Progenitor cell of endocrine pancreas (in vitro differentiated cells): ENCODE data around the gene SEMA3A. TPM values are rescaled to one million over a fixed set of nuclear protein-coding genes. Genes with fewer than 3 reads are reported as not detected.

ENCODE experiments used
- DNase-seq: peaks from one replicate; pipeline ENCODE4 v3.0.0; 2021; ENCODE audit warnings: low spot score; ENCODE audit not compliant: unreplicated experiment
- H3K27ac Mint-ChIP-seq: 2 replicates; pipeline ENCODE4 v1.8.0; 2021; ENCODE audit warnings: mild to moderate bottlenecking, moderate library complexity, mixed read lengths
- H3K27me3 Mint-ChIP-seq: 2 replicates; pipeline ENCODE4 v1.8.0; 2021; ENCODE audit warnings: mixed read lengths
- H3K36me3 Mint-ChIP-seq: 2 replicates; pipeline ENCODE4 v1.8.0; 2022; ENCODE audit warnings: mixed read lengths; ENCODE audit not compliant: insufficient read depth
- H3K4me1 Mint-ChIP-seq: 2 replicates; pipeline ENCODE4 v1.8.0; 2021; ENCODE audit warnings: low read depth, mixed read lengths
- H3K4me3 Mint-ChIP-seq: 2 replicates; pipeline ENCODE4 v1.8.0; 2021; ENCODE audit warnings: low read depth, mild to moderate bottlenecking, moderate library complexity, mixed read lengths
- H3K9me3 Mint-ChIP-seq: 2 replicates; pipeline ENCODE4 v1.8.0; 2021; ENCODE audit warnings: low read depth, mixed read lengths
- CTCF ChIP-seq: fragments of 200-600 bp; sonication (generic); IDR thresholded peaks from one replicate; pipeline ENCODE4 v1.5.0; 2021; ENCODE audit warnings: antibody characterized with exemption, mild to moderate bottlenecking; ENCODE audit not compliant: unreplicated experiment
- total RNA-seq: library from RNA; stranded (reverse); gene quantifications from 2 replicates; pipeline ENCODE4 v1.2.1, GENCODE V29; 2021

The SEMA3A gene
- total RNA-seq, 1 donor from 2014 or later: 12.4 TPM

DNA sequence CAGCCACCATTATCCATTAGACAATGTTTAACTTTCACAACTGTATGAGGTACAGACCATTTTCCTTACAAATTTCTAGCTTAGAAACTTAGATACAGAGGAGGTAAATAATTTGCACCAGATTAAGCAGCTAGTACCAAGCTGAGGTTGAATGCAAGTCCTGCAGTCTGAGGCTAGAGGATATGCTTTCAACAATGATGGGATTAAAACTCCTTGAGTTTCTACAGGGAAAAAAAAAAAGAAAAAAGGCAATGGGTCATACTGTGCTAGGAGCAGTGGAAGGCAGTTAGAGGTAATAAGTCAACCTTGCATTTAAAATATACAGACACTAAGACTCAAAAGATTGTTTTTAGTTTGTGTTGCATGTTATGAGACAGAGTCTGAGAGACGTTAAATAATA lies 86.5 kb downstream of the SEMA3A start:
- no peaks in the 10 kb centered on the region for H3K27me3 Mint-ChIP-seq
- no peaks in the 10 kb centered on the region for H3K36me3 Mint-ChIP-seq
- no peak overlapping the region for H3K27ac Mint-ChIP-seq
- H3K4me3 Mint-ChIP-seq: no peak overlapping the region
- no peaks in the 10 kb centered on the region for H3K9me3 Mint-ChIP-seq
- DNase-seq: no peak
- TF ChIP-seq CTCF: no peak
- H3K4me1 Mint-ChIP-seq: no peaks in the 10 kb centered on the region

DNA sequence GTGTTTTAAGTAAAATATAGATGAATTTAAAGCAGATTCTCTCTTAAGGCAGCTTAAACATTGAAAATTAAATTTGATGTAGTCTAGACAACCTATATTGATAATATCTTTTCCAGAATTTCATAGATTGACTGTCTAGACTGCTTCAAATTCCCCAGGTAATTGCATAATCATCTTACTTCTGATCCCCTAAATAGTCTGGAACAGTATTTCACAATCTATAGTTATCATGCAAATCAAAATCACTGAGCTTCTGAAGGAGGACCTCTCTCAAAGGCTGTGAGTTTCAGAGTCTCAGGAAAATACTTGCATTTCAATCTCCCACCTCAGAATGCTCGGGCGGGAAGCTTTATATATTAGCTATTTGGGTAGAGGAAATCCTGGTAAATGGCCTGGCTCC lies 87.3 kb downstream of the SEMA3A start:
- no peak for DNase-seq
- Mint-ChIP-seq H3K9me3 (no peaks in the 10 kb centered on the region), H3K4me3 (no peak overlapping the region), H3K36me3 (no peaks in the 10 kb centered on the region), H3K27me3 (no peaks in the 10 kb centered on the region), H3K27ac (no peak overlapping the region), H3K4me1 (no peaks in the 10 kb centered on the region)
- TF ChIP-seq CTCF: no peak

GRCh38 chr7:84106291-84106690 lies 88.3 kb downstream of the SEMA3A start:
- Mint-ChIP-seq H3K27me3 (no peaks in the 10 kb centered on the region), H3K4me1 (no peaks in the 10 kb centered on the region), H3K27ac (no peak overlapping the region)

GRCh38 chr7:84105586-84105985 lies 89.0 kb downstream of the SEMA3A start:
- no peaks in the 10 kb centered on the region for H3K27me3 Mint-ChIP-seq
- H3K36me3 Mint-ChIP-seq: no peaks in the 10 kb centered on the region
- no peak for DNase-seq
- no peaks in the 10 kb centered on the region for H3K4me1 Mint-ChIP-seq
- H3K4me3 Mint-ChIP-seq: no peak overlapping the region
- no peak for TF ChIP-seq CTCF
- H3K27ac Mint-ChIP-seq: no peak overlapping the region
- no peaks in the 10 kb centered on the region for H3K9me3 Mint-ChIP-seq

More at GRCh38 chr7:84106291-84106690, 88.3 kb downstream of the SEMA3A start:
- Mint-ChIP-seq H3K4me3 (no peak overlapping the region), H3K36me3 (no peaks in the 10 kb centered on the region), H3K9me3 (no peaks in the 10 kb centered on the region)
- TF ChIP-seq CTCF: no peak
- no peak for DNase-seq

- H3K4me3 Mint-ChIP-seq: no peak overlapping the region
- no peaks in the 10 kb centered on the region for H3K4me1 Mint-ChIP-seq
- H3K36me3 Mint-ChIP-seq: no peaks in the 10 kb centered on the region
- H3K27me3 Mint-ChIP-seq: no peaks in the 10 kb centered on the region
- no peak for TF ChIP-seq CTCF
- no peak for DNase-seq
- H3K9me3 Mint-ChIP-seq: no peaks in the 10 kb centered on the region
- H3K27ac Mint-ChIP-seq: no peak overlapping the region
These were observed 89.8 kb downstream of the SEMA3A start for GRCh38 chr7:84104826-84105225.
